Stimulated activated CD4-positive, alpha-beta T cell treated with anti-CD3 and anti-CD28 coated beads, Interleukin-4, amount 100 ng/mL, for 48 hours (primary cell): ENCODE data around the gene PIP5KL1.

Experiments used
- DNase-seq, 2 donors: peaks; one replicate each; pipeline ENCODE4 v3.0.0-alpha.2; 2020; ENCODE audit warnings: low read depth in 2 of 2

Gene PIP5KL1

GRCh38 chr9:127968700-127969383, 38.3 kb upstream of the PIP5KL1 start:
- DNase-seq = no peak

- no peak for DNase-seq
These were observed 37.5 kb upstream of the PIP5KL1 start for GRCh38 chr9:127968042-127968441.

GRCh38 chr9:127967151-127967809, 36.7 kb upstream of the PIP5KL1 start:
- DNase-seq = no peak

GRCh38 chr9:127966416-127967150, 36.0 kb upstream of the PIP5KL1 start:
- no peak for DNase-seq

GRCh38 chr9:127965953-127966352, 35.4 kb upstream of the PIP5KL1 start:
- no peak for DNase-seq

GRCh38 chr9:127963359-127964064, 32.9 kb upstream of the PIP5KL1 start:
- no peak for DNase-seq

GRCh38 chr9:127963041-127963358, 32.4 kb upstream of the PIP5KL1 start:
- no peak for DNase-seq

GRCh38 chr9:127962278-127962677, 31.7 kb upstream of the PIP5KL1 start:
- DNase-seq = no peak

GRCh38 chr9:127961613-127962155, 31.1 kb upstream of the PIP5KL1 start:
- no peak for DNase-seq

- no peak for DNase-seq
These were observed 30.5 kb upstream of the PIP5KL1 start for GRCh38 chr9:127961155-127961490.

GRCh38 chr9:127960410-127961154, 30.0 kb upstream of the PIP5KL1 start:
- no peak for DNase-seq

- DNase-seq = no peak
These were observed 29.3 kb upstream of the PIP5KL1 start for GRCh38 chr9:127959841-127960409.

GRCh38 chr9:127959398-127959797, 28.8 kb upstream of the PIP5KL1 start:
- no peak for DNase-seq

GRCh38 chr9:127958728-127959127, 28.2 kb upstream of the PIP5KL1 start:
- no peak for DNase-seq

GRCh38 chr9:127955294-127956015, 24.9 kb upstream of the PIP5KL1 start:
- DNase-seq = peak; percentile 71 to 82

- no peak for DNase-seq
These were observed 24.3 kb upstream of the PIP5KL1 start for GRCh38 chr9:127954831-127955293.

GRCh38 chr9:127953768-127954505, 23.4 kb upstream of the PIP5KL1 start:
- no peak for DNase-seq

- no peak for DNase-seq
These were observed 22.6 kb upstream of the PIP5KL1 start for GRCh38 chr9:127953154-127953553.

GRCh38 chr9:127950513-127951289, 20.1 kb upstream of the PIP5KL1 start:
- no peak for DNase-seq
